Ishikawa (cell line): ENCODE measurements around the gene CBFA2T2.
A peak's percentile ranks its signal among the peaks of the same experiment; 100 is the strongest.

ENCODE experiments used
- CEBPB ChIP-seq: IDR thresholded peaks from 2 replicates; pipeline ENCODE4 v1.6.1; 2012
- CREB1 ChIP-seq: IDR thresholded peaks from 2 replicates; pipeline ENCODE4 v1.6.1; 2012; ENCODE audit warnings: low read depth
- EGR1 ChIP-seq: IDR thresholded peaks from 2 replicates; pipeline ENCODE4 v1.6.1; 2012
- EP300 ChIP-seq: IDR thresholded peaks from 2 replicates; pipeline ENCODE4 v1.6.1; 2012; ENCODE audit warnings: borderline replicate concordance
- FOXM1 ChIP-seq: IDR thresholded peaks from 2 replicates; pipeline ENCODE4 v1.6.1; 2012; ENCODE audit warnings: low read depth, borderline replicate concordance
- MAX ChIP-seq: IDR thresholded peaks from 2 replicates; pipeline ENCODE4 v1.6.1; 2012
- NFIC ChIP-seq: IDR thresholded peaks from 2 replicates; pipeline ENCODE4 v1.6.1; 2012
- RAD21 ChIP-seq: IDR thresholded peaks from 2 replicates; pipeline ENCODE4 v1.6.1; 2012; ENCODE audit warnings: low read depth
- REST ChIP-seq: IDR thresholded peaks from 2 replicates; pipeline ENCODE4 v1.6.1; 2012; ENCODE audit warnings: low read depth, mild to moderate bottlenecking
- TAF1 ChIP-seq: IDR thresholded peaks from 2 replicates; pipeline ENCODE4 v1.6.1; 2012; ENCODE audit warnings: low read depth, mild to moderate bottlenecking
- TCF12 ChIP-seq: IDR thresholded peaks from 2 replicates; pipeline ENCODE4 v1.6.1; 2012; ENCODE audit warnings: low read depth
- TEAD4 ChIP-seq: IDR thresholded peaks from 2 replicates; pipeline ENCODE4 v1.6.1; 2012
- YY1 ChIP-seq: IDR thresholded peaks from 2 replicates; pipeline ENCODE4 v1.6.1; 2012; ENCODE audit warnings: low read depth
- ZBTB7A ChIP-seq: IDR thresholded peaks from 2 replicates; pipeline ENCODE4 v1.6.1; 2012; ENCODE audit warnings: low read depth
- TF ChIP-seq, protein P1 (sequence below): IDR thresholded peaks from 2 replicates; pipeline ENCODE4 v1.6.1; 2012

The CBFA2T2 gene

DNA sequence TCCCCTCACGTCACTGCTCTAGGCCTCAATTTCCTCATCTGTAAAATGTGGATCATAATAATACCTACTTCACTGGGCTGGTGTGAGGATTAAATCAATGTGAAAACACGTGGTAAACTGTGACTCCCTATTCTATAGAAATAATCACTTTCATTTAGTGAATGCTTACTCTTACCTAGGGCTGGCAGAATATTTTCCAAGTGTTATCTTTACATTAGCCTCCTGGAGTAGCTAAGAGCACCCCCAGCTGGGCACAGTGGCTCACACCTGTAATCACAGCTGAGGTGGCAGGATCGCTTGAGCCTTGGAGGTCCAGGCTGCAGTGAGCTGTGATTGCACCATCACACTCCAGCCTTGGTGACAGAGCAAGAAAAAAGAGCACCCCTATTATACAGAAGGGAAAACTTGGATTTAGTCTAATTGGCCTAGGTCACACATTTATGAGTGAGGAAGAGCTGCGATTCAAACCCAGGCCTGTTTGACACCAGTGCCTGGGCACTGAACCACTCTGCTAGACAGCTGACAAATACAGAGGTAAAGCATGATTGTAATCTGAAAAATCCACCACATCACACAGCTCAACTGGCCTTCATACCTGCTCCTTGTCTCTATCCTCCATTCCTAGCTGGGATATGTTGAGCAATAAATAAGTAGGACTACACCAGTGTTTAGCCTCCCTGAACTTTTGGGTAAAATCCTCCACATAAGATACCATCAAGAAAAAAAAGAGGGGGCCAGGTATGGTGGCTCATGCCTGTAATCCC, 44.9 kb upstream of the CBFA2T2 start:
- TF ChIP-seq REST (no peak), ZBTB7A (no peak), TAF1 (no peak), EP300 (no peak), CREB1 (no peak), MAX (no peak), EGR1 (no peak), RAD21 (peak; percentile 44), TCF12 (no peak), NFIC (no peak), CEBPB (peak; percentile 36), TEAD4 (no peak)
- TF ChIP-seq, protein P1, sequence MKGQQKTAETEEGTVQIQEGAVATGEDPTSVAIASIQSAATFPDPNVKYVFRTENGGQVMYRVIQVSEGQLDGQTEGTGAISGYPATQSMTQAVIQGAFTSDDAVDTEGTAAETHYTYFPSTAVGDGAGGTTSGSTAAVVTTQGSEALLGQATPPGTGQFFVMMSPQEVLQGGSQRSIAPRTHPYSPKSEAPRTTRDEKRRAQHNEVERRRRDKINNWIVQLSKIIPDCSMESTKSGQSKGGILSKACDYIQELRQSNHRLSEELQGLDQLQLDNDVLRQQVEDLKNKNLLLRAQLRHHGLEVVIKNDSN = no peak

- TF ChIP-seq TAF1 = no peak
- no peak for TF ChIP-seq TEAD4
- no peak for TF ChIP-seq REST
- TF ChIP-seq, protein P1 = no peak
- no peak for TF ChIP-seq CREB1
These were observed 43.8 kb upstream of the CBFA2T2 start for GRCh38 chr20:33445881-33446625.

DNA sequence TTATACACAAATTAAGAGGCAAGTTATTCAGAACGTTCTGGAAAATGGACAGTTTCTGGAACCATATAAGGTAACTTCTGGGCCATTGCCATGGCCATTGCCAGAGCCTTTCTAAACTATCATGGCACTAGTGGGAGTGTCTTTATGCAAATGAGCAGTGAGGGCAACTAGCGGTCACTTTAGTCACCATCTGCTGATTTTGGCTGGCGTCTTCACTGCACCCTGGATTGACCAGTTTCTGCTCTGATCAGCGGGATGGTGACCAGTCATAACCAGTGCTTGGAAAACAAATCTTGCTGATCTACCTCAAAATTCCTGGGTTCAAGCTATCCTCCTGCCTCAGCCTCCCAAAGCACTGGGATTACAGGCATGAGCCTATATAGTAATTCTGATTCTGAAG, 39.0 kb upstream of the CBFA2T2 start:
- no peak for TF ChIP-seq CEBPB
- no peak for TF ChIP-seq EGR1
- TF ChIP-seq, protein P1 = no peak
- no peak for TF ChIP-seq TCF12
- no peak for TF ChIP-seq YY1
- no peak for TF ChIP-seq TEAD4
- TF ChIP-seq EP300 = no peak
- TF ChIP-seq MAX = no peak
- no peak for TF ChIP-seq TAF1
- no peak for TF ChIP-seq ZBTB7A
- TF ChIP-seq FOXM1 = no peak
- TF ChIP-seq RAD21 = no peak
- TF ChIP-seq REST = no peak
- no peak for TF ChIP-seq CREB1
- TF ChIP-seq NFIC = no peak
